K562 (cell line): ENCODE measurements around the gene TNFAIP8L1. TPM values are rescaled to one million over a fixed set of nuclear protein-coding genes. Genes with fewer than 3 reads are reported as not detected.

Experiments
- CHD1 ChIP-seq: fragments of 200-600 bp; sonication (generic); IDR thresholded peaks from one replicate; pipeline ENCODE4 v1.6.1; 2012; ENCODE audit warnings: mild to moderate bottlenecking, moderate library complexity, low read length, inconsistent platforms
- CHD4 ChIP-seq: fragments of 200-600 bp; sonication (generic); IDR thresholded peaks from 3 replicates; pipeline ENCODE4 v1.6.1; 2012; ENCODE audit warnings: low read depth, mild to moderate bottlenecking, mixed read lengths, low read length, inconsistent platforms; ENCODE audit not compliant: insufficient read depth, insufficient replicate concordance, poor library complexity, severe bottlenecking
- DMBX1 ChIP-seq: fragments of 250-450 bp; sonication (Bioruptor Pico); IDR thresholded peaks from 2 replicates; pipeline ENCODE4 v1.8.0; 2022; ENCODE audit warnings: inconsistent platforms, mild to moderate bottlenecking, moderate library complexity, borderline replicate concordance
- FOSL1 ChIP-seq: fragments of 200-800 bp; sonication (Bioruptor generic); conservative IDR thresholded peaks from 2 replicates; pipeline ENCODE4 v1.6.1; 2016; ENCODE audit warnings: missing genetic modification characterization, missing compliant biosample characterization
- FOXA1 ChIP-seq: fragments of 450-650 bp; IDR thresholded peaks from 2 replicates; pipeline ENCODE4 v1.6.1; 2016; ENCODE audit warnings: mild to moderate bottlenecking, borderline replicate concordance
- FOXJ3 ChIP-seq: sonication (generic); formaldehyde crosslinking; IDR thresholded peaks from 2 replicates; pipeline ENCODE4 v1.4.0; 2020; ENCODE audit warnings: mild to moderate bottlenecking, missing genetic modification reagents
- GATAD2A ChIP-seq: fragments of 450-650 bp; IDR thresholded peaks from 2 replicates; pipeline ENCODE4 v1.6.1; 2017
- GTF2E2 ChIP-seq: fragments of 200-800 bp; sonication (Bioruptor generic); IDR thresholded peaks from 2 replicates; pipeline ENCODE4 v1.6.1; 2016; ENCODE audit warnings: missing genetic modification characterization, missing compliant biosample characterization
- MAZ ChIP-seq, 2 experiments: fragments of 450-650 bp in 1 of 2; sonication (generic) in 1 of 2; formaldehyde crosslinking; IDR thresholded peaks in 1 of 2; conservative IDR thresholded peaks in 1 of 2; 2 replicates each; pipeline versions ENCODE4 v1.4.0 to v1.5.0; 2020; ENCODE audit warnings: mild to moderate bottlenecking in 1 of 2, missing genetic modification reagents in 1 of 2
- MYBL2 ChIP-seq, 2 experiments: fragments of 450-650 bp in 1 of 2; sonication (generic) in 1 of 2; formaldehyde crosslinking in 1 of 2; IDR thresholded peaks; 2 replicates each; pipeline versions ENCODE4 v1.6.1 to v1.8.1; 2017 to 2022; ENCODE audit warnings: borderline replicate concordance in 1 of 2, inconsistent platforms in 1 of 2, low read depth in 1 of 2, mild to moderate bottlenecking in 1 of 2, missing genetic modification reagents in 1 of 2, moderate library complexity in 1 of 2
- NCOR1 ChIP-seq: fragments of 450-650 bp; IDR thresholded peaks from 2 replicates; pipeline ENCODE4 v1.6.1; 2016; ENCODE audit warnings: mild to moderate bottlenecking, moderate library complexity
- POU5F1 ChIP-seq: fragments of 150-350 bp; IDR thresholded peaks from 2 replicates; pipeline ENCODE4 v1.6.1; 2014; ENCODE audit warnings: borderline replicate concordance, low read length, low read depth, mild to moderate bottlenecking; ENCODE audit not compliant: partially characterized antibody
- SMARCB1 ChIP-seq: IDR thresholded peaks from 2 replicates; pipeline ENCODE4 v1.6.1; 2011; ENCODE audit warnings: improper control_type of control experiment, low read depth; ENCODE audit not compliant: insufficient read length
- ZC3H8 ChIP-seq: fragments of 450-650 bp; IDR thresholded peaks from 2 replicates; pipeline ENCODE4 v1.6.1; 2017
- ZNF146 ChIP-seq: IDR thresholded peaks from one replicate; pipeline ENCODE4 v1.6.1; 2018; ENCODE audit warnings: missing compliant biosample characterization; ENCODE audit not compliant: unreplicated experiment
- ZNF175 ChIP-seq: fragments of 200-800 bp; sonication (Bioruptor generic); IDR thresholded peaks from 2 replicates; pipeline ENCODE4 v1.6.1; 2016; ENCODE audit warnings: low read depth, mild to moderate bottlenecking, missing genetic modification characterization, missing compliant biosample characterization
- ZNF609 ChIP-seq: sonication (generic); formaldehyde crosslinking; IDR thresholded peaks from 2 replicates; pipeline ENCODE4 v1.8.1; 2023; ENCODE audit warnings: missing genetic modification reagents, mild to moderate bottlenecking, borderline replicate concordance
- ZNF707 ChIP-seq: fragments of 250-450 bp; sonication (Bioruptor Pico); conservative IDR thresholded peaks from 2 replicates; pipeline ENCODE4 v1.8.0; 2022; ENCODE audit warnings: inconsistent platforms, mild to moderate bottlenecking, moderate library complexity
- polyA plus RNA-seq, 8 experiments: library from polyadenylated mRNA; depleted of rRNA in 4 of 8; stranded (reverse) in 5 of 8; unstranded in 3 of 8; fragments of >200 nt; fragmentation: Nextera tagmentation in 2 of 8; fragmentation: Illumina TruSeq in 1 of 8; extraction: Ambion mirVana in 2 of 8; extraction: Trizol in 1 of 8; gene quantifications; 2 replicates each; pipeline versions ENCODE4 v1.2.1 to v1.2.3, GENCODE V29; 2011 to 2014; ENCODE audit warnings: inconsistent platforms in 1 of 8, missing spikeins in 1 of 8
- total RNA-seq, 7 experiments: library from RNA; depleted of rRNA in 6 of 7; stranded (reverse); fragments of >200 nt in 6 of 7; fragmentation: Illumina TruSeq in 2 of 7; extraction: Trizol in 2 of 7; gene quantifications; 2 replicates each; pipeline versions ENCODE4 v1.2.1 to v1.2.3, GENCODE V29; 2011 to 2021; ENCODE audit warnings: low replicate concordance in 1 of 7
- TF ChIP-seq, protein P1 (sequence below): fragments of 450-650 bp; formaldehyde crosslinking; IDR thresholded peaks from 2 replicates; pipeline ENCODE4 v1.4.0; 2020; ENCODE audit warnings: mild to moderate bottlenecking, moderate library complexity
- TF ChIP-seq, protein P2 (sequence below): sonication (generic); formaldehyde crosslinking; IDR thresholded peaks from 2 replicates; pipeline ENCODE4 v1.8.1; 2023; ENCODE audit warnings: mild to moderate bottlenecking, missing genetic modification reagents

TNFAIP8L1 gene
- total and polyA plus RNA-seq, 9 of the 15 experiments (the other 6 are each of a cell fraction or from before 2014, with no cell fraction given) = 0.69 to 9.3 (median 4.9) TPM

GRCh38 chr19:4622695-4623421 lies 16.5 kb upstream of the TNFAIP8L1 start (continued):
- TF ChIP-seq MYBL2 (IDR thresholded peaks at IDR 0.05; ENCODE audit: low read depth) = no peak
- TF ChIP-seq MYBL2 (CRISPR knock-in tag; IDR thresholded peaks at IDR 0.05; ENCODE audit: borderline replicate concordance) = no peak
- TF ChIP-seq CHD1 = no peak
- TF ChIP-seq FOXJ3 (CRISPR knock-in tag) = no peak
- no peak for TF ChIP-seq ZNF707 (CRISPR knock-in tag)
- no peak for TF ChIP-seq GATAD2A
- no peak for TF ChIP-seq ZNF609 (CRISPR knock-in tag)
- no peak for TF ChIP-seq ZC3H8
- no peak for TF ChIP-seq DMBX1
- TF ChIP-seq FOXA1 = no peak
- no peak for TF ChIP-seq CHD4
- TF ChIP-seq SMARCB1 = no peak
- TF ChIP-seq, protein P1, sequence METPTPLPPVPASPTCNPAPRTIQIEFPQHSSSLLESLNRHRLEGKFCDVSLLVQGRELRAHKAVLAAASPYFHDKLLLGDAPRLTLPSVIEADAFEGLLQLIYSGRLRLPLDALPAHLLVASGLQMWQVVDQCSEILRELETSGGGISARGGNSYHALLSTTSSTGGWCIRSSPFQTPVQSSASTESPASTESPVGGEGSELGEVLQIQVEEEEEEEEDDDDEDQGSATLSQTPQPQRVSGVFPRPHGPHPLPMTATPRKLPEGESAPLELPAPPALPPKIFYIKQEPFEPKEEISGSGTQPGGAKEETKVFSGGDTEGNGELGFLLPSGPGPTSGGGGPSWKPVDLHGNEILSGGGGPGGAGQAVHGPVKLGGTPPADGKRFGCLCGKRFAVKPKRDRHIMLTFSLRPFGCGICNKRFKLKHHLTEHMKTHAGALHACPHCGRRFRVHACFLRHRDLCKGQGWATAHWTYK (CRISPR knock-in tag) = no peak
- TF ChIP-seq POU5F1 = no peak
- no peak for TF ChIP-seq FOSL1 (tag)
- TF ChIP-seq GTF2E2 (tag) = no peak
- no peak for TF ChIP-seq MAZ (CRISPR knock-in tag; conservative IDR thresholded peaks at IDR 0.05 in 1 of 2, IDR thresholded peaks at IDR 0.05 in 1 of 2)
- no peak for TF ChIP-seq ZNF146 (CRISPR knock-in tag)
- no peak for TF ChIP-seq NCOR1
- no peak for TF ChIP-seq ZNF175 (CRISPR knock-in tag)
- TF ChIP-seq, protein P2, sequence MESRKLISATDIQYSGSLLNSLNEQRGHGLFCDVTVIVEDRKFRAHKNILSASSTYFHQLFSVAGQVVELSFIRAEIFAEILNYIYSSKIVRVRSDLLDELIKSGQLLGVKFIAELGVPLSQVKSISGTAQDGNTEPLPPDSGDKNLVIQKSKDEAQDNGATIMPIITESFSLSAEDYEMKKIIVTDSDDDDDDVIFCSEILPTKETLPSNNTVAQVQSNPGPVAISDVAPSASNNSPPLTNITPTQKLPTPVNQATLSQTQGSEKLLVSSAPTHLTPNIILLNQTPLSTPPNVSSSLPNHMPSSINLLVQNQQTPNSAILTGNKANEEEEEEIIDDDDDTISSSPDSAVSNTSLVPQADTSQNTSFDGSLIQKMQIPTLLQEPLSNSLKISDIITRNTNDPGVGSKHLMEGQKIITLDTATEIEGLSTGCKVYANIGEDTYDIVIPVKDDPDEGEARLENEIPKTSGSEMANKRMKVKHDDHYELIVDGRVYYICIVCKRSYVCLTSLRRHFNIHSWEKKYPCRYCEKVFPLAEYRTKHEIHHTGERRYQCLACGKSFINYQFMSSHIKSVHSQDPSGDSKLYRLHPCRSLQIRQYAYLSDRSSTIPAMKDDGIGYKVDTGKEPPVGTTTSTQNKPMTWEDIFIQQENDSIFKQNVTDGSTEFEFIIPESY (CRISPR knock-in tag) = no peak
